ENCODE results near the gene PRKCE.

Gene PRKCE

DNA sequence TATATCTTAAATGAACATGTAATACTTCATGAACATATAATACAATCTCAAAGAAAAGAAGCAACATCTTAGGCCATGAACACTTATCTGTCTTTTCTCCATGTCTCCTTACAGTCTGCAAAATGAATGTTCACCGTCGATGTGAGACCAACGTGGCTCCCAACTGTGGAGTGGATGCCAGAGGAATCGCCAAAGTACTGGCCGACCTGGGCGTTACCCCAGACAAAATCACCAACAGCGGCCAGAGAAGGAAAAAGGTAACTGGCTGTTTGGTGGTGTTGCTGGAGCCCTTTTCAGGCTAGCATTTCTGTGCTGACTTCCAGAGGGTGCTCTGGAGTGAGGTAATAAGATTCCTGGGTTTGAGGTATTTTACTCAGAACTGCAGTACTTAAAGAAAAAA is 349.8 kb downstream of the PRKCE start:
- in situ Hi-C loops (cut with MboI; ENCODE audit: low sequenced_read_pairs, unreplicated experiment): loop anchor here (10.0 to 25.0 kb wide), 2 partner anchors 364 to 636 kb away; no protein-coding TSS in a partner anchor
- no peak for DNase-seq (ENCODE audit: low spot score)
- TF ChIP-seq, protein P1, sequence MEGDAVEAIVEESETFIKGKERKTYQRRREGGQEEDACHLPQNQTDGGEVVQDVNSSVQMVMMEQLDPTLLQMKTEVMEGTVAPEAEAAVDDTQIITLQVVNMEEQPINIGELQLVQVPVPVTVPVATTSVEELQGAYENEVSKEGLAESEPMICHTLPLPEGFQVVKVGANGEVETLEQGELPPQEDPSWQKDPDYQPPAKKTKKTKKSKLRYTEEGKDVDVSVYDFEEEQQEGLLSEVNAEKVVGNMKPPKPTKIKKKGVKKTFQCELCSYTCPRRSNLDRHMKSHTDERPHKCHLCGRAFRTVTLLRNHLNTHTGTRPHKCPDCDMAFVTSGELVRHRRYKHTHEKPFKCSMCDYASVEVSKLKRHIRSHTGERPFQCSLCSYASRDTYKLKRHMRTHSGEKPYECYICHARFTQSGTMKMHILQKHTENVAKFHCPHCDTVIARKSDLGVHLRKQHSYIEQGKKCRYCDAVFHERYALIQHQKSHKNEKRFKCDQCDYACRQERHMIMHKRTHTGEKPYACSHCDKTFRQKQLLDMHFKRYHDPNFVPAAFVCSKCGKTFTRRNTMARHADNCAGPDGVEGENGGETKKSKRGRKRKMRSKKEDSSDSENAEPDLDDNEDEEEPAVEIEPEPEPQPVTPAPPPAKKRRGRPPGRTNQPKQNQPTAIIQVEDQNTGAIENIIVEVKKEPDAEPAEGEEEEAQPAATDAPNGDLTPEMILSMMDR (IDR thresholded peaks at IDR 0.05; ENCODE audit: borderline replicate concordance, control extremely low read depth, extremely low read depth, insufficient read depth, missing control alignments): no peak

DNA sequence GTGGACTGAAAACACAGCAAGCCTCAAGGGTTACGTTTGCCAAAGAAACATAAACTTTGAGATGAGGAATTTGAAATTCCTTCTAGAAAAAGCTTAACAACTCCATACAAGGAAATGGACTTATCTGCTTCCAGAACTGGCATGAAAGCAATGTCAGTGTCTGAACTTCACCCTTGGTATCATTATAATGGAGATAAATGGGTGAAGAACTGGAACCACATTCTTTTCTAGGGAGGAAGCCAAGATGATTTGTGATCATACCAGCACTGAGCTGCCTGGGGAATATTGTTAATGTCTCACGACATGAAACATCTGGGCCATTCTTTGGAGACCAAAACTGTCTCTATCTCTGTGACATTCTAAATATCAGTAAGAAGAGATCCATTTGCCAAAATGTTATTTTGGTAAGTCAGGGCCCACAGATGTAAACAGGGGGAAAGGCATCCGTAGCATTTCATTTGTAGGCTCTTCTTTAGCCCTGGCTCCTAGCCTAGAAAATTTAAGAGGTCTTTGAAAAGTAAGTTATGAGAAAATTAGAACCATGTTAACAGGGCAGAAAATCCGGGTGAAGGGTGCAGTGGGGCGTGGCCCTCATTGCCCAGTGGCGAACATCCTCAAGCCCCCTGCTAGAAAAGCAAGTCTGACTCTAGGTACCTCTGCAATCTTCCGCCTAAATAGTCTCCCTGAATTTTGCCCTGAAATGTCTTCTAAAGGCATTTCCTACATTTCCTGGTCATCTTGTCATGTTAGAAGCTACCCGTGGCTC is 350.4 kb downstream of the PRKCE start:
- in situ Hi-C loops (cut with MboI; ENCODE audit: low sequenced_read_pairs, unreplicated experiment): loop anchor here (10.0 to 25.0 kb wide), 2 partner anchors 363 to 635 kb away; no protein-coding TSS in a partner anchor
- DNase-seq (ENCODE audit: low spot score): no peak
- TF ChIP-seq, protein P1 (IDR thresholded peaks at IDR 0.05; ENCODE audit: borderline replicate concordance, control extremely low read depth, extremely low read depth, insufficient read depth, missing control alignments): no peak

GRCh38 chr2:46002507-46002883 is 351.0 kb downstream of the PRKCE start:
- DNase-seq (ENCODE audit: low spot score): no peak
- TF ChIP-seq, protein P1 (IDR thresholded peaks at IDR 0.05; ENCODE audit: borderline replicate concordance, control extremely low read depth, extremely low read depth, insufficient read depth, missing control alignments): no peak
- in situ Hi-C loops (cut with MboI; ENCODE audit: low sequenced_read_pairs, unreplicated experiment): loop anchor here (10.0 to 25.0 kb wide), 2 partner anchors 362 to 635 kb away; no protein-coding TSS in a partner anchor

DNA sequence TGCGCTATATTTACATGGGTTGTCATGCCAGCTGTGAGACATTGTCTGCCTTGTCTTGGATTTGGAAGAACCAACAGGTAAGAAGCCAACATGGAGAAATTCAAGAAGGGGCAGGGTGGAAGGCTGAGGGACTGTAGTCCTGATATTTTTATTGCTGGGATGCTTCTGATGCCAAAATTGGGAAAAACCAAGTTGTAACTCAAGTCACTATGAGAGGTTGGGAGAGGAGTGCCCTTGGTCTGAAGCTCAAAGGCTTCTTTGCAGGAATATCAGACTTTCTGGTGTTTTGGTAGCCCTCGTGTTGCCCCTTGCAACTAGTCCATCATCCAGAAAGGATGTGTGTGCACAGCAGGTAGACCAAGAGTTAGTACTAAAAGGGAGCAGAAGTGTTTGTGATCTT is 351.5 kb downstream of the PRKCE start:
- in situ Hi-C loops (cut with MboI; ENCODE audit: low sequenced_read_pairs, unreplicated experiment): loop anchor here (10.0 to 25.0 kb wide), 2 partner anchors 362 to 634 kb away; no protein-coding TSS in a partner anchor
- DNase-seq (ENCODE audit: low spot score): no peak
- TF ChIP-seq, protein P1 (IDR thresholded peaks at IDR 0.05; ENCODE audit: borderline replicate concordance, control extremely low read depth, extremely low read depth, insufficient read depth, missing control alignments): no peak

GRCh38 chr2:46003903-46004473 is 352.5 kb downstream of the PRKCE start:
- DNase-seq (ENCODE audit: low spot score): no peak
- TF ChIP-seq, protein P1 (IDR thresholded peaks at IDR 0.05; ENCODE audit: borderline replicate concordance, control extremely low read depth, extremely low read depth, insufficient read depth, missing control alignments): no peak
- in situ Hi-C loops (cut with MboI; ENCODE audit: low sequenced_read_pairs, unreplicated experiment): loop anchor here (10.0 to 25.0 kb wide), 2 partner anchors 361 to 633 kb away; no protein-coding TSS in a partner anchor

DNA sequence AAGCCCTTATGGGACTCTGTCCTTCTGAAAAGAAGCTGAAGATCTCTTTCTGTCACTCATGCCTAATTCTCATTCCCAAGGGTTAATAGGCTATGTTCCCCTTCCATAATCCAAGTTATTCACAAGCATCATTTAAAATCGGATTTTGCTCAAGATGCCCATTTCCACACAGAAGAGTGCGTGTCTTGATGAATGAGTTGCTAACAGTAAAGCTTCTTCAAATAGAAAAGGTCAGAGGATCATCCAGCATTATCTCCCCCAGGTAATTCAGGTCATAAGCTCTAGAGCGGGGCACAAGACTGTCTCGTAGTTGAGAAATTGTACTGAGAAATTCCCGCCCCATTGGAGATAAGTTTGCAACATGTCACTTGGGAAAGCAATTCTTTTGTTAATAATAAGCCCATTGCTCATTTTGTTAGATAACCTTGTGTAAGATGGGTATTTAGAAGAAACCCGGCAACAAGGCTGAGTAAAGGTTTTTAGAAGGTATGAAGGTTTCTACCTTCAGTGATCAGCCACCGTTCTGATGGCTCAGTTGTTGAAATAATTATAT is 355.1 kb downstream of the PRKCE start:
- no peak for DNase-seq (ENCODE audit: low spot score)
- in situ Hi-C loops (cut with MboI; ENCODE audit: low sequenced_read_pairs, unreplicated experiment): loop anchor here (10.0 to 25.0 kb wide), 2 partner anchors 358 to 631 kb away; no protein-coding TSS in a partner anchor
- TF ChIP-seq, protein P1 (IDR thresholded peaks at IDR 0.05; ENCODE audit: borderline replicate concordance, control extremely low read depth, extremely low read depth, insufficient read depth, missing control alignments): no peak
